ENCODE data around the gene KANTR.

DNA sequence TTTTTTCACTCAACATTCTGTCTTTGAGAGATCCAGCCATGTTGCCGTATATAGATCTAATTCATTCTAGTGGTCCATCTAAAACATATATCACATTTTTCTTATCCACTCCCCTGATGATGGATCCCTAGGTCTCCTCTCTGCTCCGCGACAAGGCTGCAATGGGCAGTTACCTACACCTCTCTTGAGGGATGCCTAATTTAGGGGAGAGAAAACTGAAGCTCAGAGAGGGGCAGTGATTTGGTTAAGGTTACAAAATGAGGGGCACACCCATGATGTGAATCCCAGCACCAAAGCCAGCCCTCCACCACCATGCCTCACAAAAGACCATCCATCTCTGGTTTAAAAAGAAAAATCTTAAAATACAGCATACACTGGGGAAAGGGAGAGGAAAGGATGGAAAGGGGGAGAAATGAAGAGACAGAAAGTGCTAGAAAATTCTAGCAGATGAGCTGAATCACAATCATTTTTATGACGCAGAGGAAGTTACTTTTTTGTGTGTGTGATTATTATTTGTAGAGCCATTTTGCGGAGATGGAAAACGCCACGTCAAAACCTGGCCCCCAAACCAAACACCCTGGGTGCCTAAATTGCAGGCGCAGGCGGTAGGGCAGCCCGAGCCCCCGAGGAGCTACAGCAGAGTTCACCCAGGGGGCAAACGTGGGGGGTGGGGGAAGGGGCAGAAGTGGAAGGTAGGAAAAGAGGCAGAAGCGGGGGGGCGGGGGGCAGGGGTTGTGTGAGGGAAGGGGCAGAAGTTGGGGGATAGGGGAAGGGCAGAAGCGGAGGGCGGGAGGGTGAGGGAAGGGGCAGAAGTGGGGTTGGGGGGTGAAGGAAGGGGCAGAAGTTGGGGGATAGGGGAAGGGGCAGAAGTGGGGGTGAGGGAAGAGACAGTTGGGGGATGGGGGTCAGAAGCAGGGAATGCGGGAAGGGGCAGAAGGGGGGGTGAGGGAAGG is 13.0 kb upstream of the KANTR start:
- TF ChIP-seq POLR2A (IDR thresholded peaks at IDR 0.05), result no peak
- TF ChIP-seq, protein P1, sequence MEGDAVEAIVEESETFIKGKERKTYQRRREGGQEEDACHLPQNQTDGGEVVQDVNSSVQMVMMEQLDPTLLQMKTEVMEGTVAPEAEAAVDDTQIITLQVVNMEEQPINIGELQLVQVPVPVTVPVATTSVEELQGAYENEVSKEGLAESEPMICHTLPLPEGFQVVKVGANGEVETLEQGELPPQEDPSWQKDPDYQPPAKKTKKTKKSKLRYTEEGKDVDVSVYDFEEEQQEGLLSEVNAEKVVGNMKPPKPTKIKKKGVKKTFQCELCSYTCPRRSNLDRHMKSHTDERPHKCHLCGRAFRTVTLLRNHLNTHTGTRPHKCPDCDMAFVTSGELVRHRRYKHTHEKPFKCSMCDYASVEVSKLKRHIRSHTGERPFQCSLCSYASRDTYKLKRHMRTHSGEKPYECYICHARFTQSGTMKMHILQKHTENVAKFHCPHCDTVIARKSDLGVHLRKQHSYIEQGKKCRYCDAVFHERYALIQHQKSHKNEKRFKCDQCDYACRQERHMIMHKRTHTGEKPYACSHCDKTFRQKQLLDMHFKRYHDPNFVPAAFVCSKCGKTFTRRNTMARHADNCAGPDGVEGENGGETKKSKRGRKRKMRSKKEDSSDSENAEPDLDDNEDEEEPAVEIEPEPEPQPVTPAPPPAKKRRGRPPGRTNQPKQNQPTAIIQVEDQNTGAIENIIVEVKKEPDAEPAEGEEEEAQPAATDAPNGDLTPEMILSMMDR (IDR thresholded peaks at IDR 0.05), result no peak
